GM12891 (cell line): ENCODE data around the gene ZIC1.

Source experiments
- DNase-seq: peaks from one replicate; pipeline ENCODE4 v3.0.0; 2011; ENCODE audit warnings: low spot score; ENCODE audit not compliant: insufficient read length
- FAIRE-seq: peaks from 2 replicates; lab custom pipeline; 2011; peaks lifted over from hg19 to GRCh38; lab: Jason Lieb, UNC
- PAX5 ChIP-seq: IDR thresholded peaks from 2 replicates; pipeline ENCODE4 v1.6.1; 2011; ENCODE audit warnings: low read length, moderate library complexity, mild to moderate bottlenecking; ENCODE audit not compliant: insufficient read depth, severe bottlenecking
- POLR2A ChIP-seq: IDR thresholded peaks from 2 replicates; pipeline ENCODE4 v1.6.1; 2011; ENCODE audit warnings: low read depth, low read length, control low read depth
- POLR2AphosphoS5 ChIP-seq: IDR thresholded peaks from 2 replicates; pipeline ENCODE4 v1.6.1; 2011; ENCODE audit warnings: low read depth, low read length, control low read depth
- POU2F2 ChIP-seq: IDR thresholded peaks from 2 replicates; pipeline ENCODE4 v1.6.1; 2011; ENCODE audit warnings: low read depth, mild to moderate bottlenecking, control low read depth, low read length, moderate library complexity
- SPI1 ChIP-seq: IDR thresholded peaks from 2 replicates; pipeline ENCODE4 v1.6.1; 2011; ENCODE audit warnings: low read depth, low read length, control low read depth
- TAF1 ChIP-seq: IDR thresholded peaks from 2 replicates; pipeline ENCODE4 v1.6.1; 2011; ENCODE audit warnings: low read depth, low read length, control low read depth

ZIC1 gene

GRCh38 chr3:147380387-147380951, 28.7 kb upstream of the ZIC1 start:
- no peak for FAIRE-seq
- no peak for TF ChIP-seq SPI1
- no peak for TF ChIP-seq POLR2A
- TF ChIP-seq POLR2AphosphoS5 = no peak
- no peak for TF ChIP-seq POU2F2
- TF ChIP-seq PAX5 = no peak
- TF ChIP-seq TAF1 = no peak
- DNase-seq = no peak

DNA sequence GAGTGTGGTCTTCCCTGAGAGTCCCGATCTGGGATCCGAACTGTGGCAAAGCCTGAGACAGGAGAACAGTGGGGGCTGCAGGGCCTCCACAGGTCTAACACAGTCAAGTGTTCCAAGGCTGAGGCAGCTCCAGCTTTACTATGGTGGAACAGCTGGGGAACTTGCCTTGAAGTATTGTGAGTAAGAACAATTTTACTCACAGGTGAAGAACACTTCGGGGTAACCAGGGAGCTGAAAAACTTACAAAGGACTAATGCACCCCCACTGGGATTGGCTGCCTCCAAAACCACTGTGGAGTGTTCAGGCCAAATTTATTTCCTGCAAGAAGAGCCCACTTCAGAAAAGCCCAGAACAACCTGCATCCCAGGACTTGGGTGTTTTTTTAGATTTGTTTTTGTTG, 28.2 kb upstream of the ZIC1 start:
- DNase-seq (no peak), FAIRE-seq (no peak)
- TF ChIP-seq SPI1 (no peak), POU2F2 (no peak), PAX5 (no peak), POLR2A (no peak)

- DNase-seq (no peak), FAIRE-seq (no peak)
- TF ChIP-seq POU2F2 (no peak), POLR2A (no peak), POLR2AphosphoS5 (no peak), SPI1 (no peak), TAF1 (no peak), PAX5 (no peak)
These were observed 27.6 kb upstream of the ZIC1 start for GRCh38 chr3:147381596-147381995.

DNA sequence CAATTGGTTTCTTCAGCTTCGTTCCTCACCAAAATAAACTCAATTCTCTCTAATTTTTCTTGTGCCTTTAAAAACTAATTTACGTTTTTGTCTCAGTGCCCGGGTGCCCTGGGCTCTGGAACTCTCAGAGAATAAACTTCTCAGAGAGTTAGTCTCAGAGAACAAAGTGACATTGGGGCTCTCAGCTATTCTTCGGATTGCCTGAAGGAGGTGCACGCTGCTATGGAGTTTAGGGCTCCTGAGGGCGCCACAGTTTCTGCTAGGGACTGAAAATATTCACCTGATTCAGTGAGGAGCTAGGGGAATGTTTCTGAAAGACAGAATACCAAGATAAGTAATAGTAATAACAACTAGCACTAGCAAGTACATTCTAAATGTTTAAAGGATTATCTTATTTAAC, 25.5 kb upstream of the ZIC1 start:
- DNase-seq (no peak), FAIRE-seq (no peak)
- TF ChIP-seq POLR2AphosphoS5 = no peak
- TF ChIP-seq PAX5 = no peak
- no peak for TF ChIP-seq SPI1
- no peak for TF ChIP-seq TAF1
- no peak for TF ChIP-seq POLR2A
- TF ChIP-seq POU2F2 = no peak

DNA sequence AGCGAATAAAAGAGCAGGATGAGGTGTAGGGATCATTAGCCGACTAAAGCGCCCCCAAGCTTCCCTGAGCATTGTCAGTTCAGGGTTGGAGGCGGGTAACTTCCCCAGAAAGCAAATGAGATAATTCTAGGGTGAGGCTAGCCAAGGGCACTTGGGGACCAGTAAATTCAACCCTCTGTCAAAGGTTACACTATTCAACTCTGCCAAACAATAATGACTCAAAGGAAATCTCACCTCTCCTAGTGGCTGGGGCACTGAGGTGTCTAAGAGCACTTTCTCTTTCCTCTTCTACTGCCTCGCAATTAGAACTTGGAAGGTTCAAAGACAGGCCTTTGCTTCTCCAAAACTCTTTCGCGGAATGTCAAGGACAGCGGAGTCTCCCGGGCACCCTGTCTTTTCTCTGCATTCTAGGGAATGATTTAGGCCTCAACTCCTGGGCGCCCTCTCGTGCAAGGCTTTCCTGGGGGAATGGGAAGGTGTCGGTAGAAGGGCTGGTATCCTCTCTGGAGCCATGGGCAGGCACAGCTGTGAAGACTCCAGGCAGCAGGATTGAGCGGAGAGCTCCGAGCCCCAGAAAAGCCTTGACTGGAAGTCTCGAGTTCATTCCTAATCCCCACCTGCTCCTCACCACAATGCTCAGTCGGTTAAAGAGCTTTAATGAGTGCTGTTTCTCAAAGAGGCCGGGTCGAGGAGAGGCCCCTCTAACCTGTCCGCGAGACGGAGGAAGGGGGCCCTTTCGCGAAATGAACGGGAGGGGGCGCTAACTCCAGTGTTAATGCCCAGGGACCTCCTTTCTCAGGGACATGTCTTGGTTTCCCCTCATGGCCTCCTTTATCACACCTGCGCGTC, 24.7 kb upstream of the ZIC1 start:
- DNase-seq (no peak), FAIRE-seq (no peak)
- TF ChIP-seq POLR2AphosphoS5 (no peak), TAF1 (no peak), PAX5 (no peak), POLR2A (no peak), POU2F2 (no peak), SPI1 (no peak)

GRCh38 chr3:147385059-147386012, 23.8 kb upstream of the ZIC1 start:
- TF ChIP-seq POLR2AphosphoS5 = no peak
- DNase-seq (no peak), FAIRE-seq (no peak)

DNA sequence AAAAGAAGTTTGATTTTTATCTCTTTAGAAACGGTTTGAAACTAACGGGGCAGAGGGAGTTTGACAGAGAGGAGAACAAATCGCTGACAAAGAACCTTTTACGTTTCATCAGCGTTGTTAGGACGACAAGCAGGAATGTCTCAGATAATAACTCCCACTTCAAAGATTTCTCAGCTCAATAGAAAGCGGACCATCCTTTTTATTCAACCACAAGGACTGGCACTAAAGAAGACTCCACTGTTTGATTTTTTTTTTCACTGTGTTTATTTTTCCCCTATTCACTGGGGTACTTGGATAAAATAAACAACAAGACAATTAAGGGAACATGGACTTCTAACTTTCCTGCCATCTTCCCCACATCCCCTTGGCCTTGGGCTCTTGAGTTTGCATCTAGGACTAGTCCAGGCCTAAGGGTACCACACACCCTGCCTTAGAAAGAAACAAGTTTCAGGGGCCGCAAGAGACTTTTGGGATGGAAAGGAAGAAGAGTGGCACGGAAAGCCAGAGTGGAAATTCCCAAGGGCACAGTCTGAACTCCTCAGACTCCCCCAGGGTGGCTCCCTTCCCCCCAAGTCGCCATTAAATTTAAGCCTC, 21.8 kb upstream of the ZIC1 start:
- DNase-seq (no peak), FAIRE-seq (no peak)
- TF ChIP-seq PAX5 = no peak
- TF ChIP-seq SPI1 = no peak
- no peak for TF ChIP-seq TAF1

DNA sequence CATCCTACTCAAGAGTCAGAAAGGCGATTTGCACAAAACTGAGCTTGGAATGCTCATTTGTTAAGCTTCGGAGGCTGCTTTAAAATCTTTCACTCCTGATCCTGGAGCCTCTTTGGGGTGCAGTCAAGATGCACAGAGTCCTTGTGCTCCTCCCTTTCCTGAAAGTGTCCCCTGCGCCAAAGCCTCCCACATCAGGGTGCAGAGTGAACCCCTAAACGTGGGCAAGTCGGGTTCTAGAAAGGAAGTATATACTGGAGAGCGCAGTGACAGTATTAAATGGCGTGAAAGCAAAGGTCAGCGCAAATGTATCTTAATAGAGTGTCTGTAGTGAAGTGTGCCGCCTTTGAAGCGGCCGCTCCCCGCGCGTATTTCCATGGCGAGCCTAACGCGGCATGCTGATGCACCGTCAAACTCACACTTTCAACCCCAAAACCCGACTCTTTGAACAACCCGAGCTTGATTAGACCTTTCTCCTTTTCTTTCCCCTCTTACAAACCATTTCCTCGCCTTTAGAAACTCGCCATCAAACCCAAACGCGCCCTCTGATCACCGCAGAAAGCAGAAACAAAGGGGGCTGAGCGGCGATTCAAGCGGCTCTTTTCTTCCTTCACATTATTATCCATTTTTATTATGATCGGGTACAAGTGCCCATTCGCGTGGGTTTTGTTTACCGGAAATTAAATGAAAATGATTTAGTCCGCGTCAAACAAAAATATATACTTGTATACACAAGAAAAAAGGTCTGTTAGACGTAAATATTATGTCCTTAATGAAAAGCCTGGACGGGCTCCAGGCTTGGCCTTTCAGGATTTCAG, 21.1 kb upstream of the ZIC1 start:
- no peak for TF ChIP-seq PAX5
- no peak for TF ChIP-seq SPI1
- no peak for TF ChIP-seq TAF1
- TF ChIP-seq POU2F2 = no peak
- no peak for TF ChIP-seq POLR2AphosphoS5
- TF ChIP-seq POLR2A = no peak
- FAIRE-seq = no peak
- DNase-seq = no peak
